NT2/D1 (cell line): ENCODE measurements around the gene FHOD3.

Experiments
- SUZ12 ChIP-seq: IDR thresholded peaks from 2 replicates; pipeline ENCODE4 v1.6.1; 2011; ENCODE audit not compliant: insufficient read length, insufficient read depth; ENCODE audit errors: extremely low read depth
- ZNF274 ChIP-seq: IDR thresholded peaks from 2 replicates; pipeline ENCODE4 v1.6.1; 2011; ENCODE audit warnings: mild to moderate bottlenecking, low read depth, low read length

- TF ChIP-seq ZNF274 (no peak), SUZ12 (no peak)
Observed at GRCh38 chr18:36613810-36614209, 316.3 kb downstream of the FHOD3 start.
